ENCODE data around the gene ADH4.
A peak's percentile ranks its signal among the peaks of the same experiment; 100 is the strongest.
"Not testable (repeated sequence)": the region's sequence is repeated elsewhere in the genome, so short reads cannot be mapped to it uniquely, and the experiment has no call there.

ADH4 gene

DNA sequence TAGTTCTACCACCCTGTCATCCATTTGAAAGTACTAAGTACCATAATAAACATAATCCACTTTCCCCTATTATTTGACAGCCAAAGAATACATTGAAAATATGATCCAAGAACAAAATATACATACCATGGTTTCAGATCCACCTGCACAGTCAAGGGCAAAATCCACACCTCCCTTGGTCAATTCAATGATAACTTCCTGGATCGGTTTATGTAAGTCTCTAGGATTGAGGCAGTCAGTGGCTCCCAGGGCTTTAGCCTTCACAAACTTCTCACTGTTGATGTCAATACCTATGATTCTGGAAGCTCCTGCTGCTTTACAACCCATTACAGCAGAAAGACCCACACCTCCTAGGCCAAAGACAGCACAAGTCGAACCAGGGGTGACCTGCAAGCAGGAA lies 12.7 kb downstream of the ADH4 start:
- DNase-seq: no peak

DNA sequence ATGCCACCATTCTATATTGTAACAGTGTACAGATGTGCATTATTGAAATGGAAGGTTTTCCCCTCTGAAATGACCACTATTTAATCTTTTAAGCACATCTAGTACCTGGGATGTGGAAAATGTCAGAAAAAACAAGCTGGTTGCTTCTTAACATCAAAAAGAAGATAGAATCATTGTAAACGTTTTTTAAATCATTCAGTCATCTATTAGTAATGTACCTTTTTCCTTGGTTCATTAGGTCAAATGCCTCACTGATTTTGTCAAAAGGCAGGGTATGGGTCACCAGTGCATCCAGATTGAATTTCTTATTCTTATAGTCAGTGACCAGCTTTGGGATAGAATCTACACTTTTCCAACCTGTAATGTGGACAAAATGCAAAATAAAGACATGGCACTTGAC lies 17.7 kb downstream of the ADH4 start:
- DNase-seq: no peak

DNA sequence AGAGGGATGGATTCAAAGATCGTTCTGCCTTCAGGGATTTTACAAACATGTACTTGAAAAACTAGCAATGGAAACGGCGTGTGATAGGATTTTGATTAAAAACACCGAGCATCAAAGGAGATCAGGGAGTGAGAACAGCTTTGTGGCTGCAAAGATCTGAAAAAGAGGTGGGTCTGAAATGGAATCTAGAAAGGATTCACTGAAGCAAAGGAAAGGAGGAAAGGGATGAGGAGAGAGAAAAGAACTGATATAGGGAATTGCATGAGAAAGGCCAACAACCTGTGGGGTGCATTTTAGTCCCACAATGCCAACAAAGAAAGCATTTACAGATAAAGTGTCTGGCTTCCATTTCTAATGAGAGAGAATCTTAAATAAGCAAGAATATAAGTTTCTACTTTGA lies 23.1 kb downstream of the ADH4 start:
- DNase-seq: no peak

DNA sequence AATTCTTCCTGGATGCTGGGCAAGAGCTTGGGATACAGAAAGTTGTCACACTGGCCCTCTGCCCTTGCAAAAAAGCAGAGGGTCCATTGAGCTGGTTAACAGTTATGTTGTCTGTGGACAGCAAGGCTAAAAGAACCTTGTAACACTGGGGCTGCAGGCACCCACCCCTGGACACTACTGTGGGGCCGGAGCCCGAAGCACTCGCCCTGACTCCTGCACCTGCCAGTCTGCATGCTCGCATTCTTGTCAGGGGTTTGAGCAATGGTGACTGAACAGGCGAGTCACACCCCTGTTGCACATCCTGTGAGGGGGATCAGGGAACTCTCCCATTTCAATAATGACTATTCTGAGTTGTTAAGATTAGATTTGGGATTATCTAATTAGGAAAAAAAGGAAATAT lies 23.6 kb downstream of the ADH4 start:
- DNase-seq: no peak

DNA sequence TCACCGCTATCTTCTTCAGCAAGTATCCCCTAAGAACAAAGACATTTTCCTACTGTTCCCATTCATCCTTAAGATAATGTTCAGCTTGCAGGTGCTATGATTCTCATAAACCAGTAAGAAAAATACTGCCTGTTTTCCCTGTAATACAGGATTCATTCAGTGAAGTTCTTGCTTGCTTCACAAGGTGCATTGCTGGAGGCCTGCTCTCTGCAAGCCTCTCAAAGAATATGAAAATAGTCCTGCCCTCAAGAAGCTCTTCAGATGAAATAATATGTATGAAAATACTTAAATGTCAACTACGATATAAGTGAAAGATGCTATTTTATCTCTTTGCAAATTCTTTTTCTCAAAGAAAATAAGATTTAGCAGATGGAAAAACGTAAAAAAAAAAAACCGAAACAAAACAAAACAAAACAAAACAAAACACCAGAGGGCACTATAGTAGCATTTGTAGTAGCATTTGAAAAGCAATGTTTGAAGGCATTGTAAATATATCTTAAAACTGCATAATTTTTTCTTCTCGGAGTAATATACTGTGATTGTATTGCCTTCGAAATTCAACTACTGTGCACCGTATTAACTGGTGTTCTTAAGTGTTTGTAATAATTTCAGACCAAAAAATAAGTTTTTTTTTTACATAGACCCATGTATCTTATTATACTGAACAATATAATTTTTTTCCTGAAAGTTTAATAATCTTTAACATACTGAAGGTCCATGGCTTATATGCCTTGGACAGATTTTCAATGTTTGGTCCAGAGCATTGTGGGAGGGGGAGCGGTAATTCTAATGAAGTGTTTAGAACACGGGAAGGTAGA lies 26.0 kb downstream of the ADH4 start:
- peak; percentile 2 to 15 for DNase-seq

DNA sequence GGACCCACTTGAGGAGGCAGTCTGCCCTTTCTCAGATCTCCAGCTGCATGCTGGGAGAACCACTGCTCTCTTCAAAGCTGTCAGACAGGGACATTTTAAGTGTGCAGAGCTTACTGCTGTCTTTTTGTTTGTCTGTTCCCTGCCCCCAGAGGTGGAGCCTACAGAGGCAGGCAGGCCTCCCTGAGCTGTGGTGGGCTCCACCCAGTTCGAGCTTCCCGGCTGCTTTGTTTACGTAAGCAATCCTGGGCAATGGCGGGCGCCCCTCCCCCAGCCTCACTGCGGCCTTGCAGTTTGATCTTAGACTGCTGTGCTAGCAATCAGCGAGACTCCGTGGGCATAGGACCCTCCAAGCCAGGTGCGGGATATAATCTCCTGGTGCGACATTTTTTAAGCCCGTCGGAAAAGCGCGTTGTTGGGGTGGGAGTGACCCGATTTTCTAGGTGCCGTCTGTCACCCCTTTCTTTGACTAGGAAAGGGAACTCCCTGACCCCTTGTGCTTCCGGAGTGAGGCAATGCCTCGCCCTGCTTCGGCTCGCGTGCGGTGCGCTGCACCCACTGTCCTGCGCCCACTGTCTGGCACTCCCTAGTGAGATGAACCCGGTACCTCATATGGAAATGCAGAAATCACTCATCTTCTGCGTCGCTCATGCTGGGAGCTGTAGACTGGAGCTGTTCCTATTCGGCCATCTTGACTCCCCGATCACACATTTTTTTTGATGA lies 26.8 kb downstream of the ADH4 start:
- DNase-seq: not testable (repeated sequence)

DNA sequence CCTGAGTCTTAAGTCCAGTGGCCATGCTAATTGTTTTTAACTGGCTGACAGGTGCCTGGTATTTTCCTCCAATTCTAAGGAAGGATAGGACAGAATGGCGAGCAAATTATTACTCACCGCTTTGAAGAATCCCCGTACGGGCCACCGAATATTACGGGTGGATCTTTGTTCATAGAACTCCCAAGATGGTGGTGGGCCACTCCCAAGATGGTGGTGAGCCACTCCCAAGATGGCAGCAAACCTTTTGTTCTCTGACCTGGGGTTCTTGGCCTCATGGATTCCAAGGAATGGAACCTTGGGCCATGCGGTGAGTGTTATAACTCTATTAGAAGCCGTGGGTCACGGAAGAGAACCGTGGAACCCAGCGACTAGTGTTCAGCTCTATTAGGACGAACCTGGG lies 34.8 kb downstream of the ADH4 start:
- DNase-seq: not testable (repeated sequence)

DNA sequence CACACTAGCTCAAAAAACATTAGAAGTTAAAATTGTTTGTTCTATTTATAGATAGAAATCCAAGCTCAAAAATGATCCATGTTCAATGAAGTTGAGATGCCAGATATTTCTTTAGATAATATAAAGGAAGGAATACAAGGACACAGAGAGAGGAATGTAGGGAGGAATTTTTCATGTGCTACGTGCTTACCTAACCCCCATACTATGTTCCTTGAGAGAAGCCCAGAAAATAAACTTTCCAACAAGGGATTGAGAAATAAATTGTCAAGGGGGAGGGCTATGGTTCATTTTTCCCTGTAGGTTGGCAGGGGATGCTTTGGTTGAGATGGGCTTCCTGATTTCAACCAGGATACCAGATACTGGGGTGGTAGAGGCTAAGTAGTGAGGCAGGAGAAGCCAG lies 39.9 kb downstream of the ADH4 start:
- DNase-seq: no peak

DNA sequence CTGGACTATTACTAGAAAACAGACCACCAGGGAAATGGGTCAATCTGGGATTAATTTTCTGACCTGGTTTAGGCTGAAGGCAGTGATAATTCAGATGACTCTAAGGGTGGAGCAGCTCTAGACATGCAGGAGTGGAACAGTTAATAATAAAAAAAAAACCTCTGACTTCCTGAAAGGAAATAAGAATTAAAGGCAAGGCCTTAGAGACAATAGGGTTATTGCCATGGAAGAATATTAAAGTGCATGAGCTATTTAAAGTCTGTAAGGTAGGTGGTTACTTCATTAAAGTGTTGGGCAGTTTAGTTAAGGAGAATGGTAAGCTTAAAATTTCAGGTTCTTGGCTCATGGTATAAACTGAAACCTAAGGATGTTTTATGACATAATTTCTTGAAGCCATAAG lies 40.9 kb downstream of the ADH4 start:
- DNase-seq: no peak

DNA sequence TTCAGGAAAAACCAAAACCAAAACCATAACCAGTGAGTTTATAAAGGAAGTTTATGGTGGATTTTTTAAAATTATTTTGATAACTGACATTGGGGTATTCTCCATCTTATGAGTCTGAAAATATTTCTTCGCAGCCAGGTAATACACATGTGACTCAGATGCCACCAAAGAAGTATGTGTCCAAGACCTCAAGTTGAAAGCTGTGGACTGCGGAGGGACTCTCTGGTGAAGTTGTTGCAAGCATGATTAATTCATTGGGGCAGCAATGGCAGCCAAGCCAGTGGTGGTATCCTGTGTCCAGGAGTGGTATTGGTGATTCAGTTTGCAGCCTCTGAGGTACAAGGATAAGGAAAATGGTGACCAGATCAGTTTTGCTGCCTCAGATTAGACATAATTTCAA lies 41.5 kb downstream of the ADH4 start:
- DNase-seq: no peak

DNA sequence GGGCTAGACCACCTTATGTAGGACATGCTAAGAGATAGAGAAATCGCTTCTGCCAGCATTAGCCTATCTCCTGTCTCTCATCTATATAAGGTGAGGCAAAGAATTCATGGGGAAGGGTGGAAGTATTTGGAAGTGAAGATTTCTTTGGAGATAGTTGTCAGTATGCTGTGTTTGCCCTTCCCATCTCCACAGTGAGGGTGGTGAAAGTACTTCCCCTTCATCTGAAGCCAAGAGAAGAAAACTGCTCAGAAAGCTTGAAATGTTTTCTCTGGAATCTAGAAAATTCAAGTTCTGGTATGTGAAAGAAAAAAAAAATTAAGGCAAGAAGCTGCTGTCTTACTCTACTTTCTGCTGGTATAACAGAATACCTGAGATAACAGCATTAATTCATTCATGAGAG lies 43.2 kb downstream of the ADH4 start:
- DNase-seq: no peak

DNA sequence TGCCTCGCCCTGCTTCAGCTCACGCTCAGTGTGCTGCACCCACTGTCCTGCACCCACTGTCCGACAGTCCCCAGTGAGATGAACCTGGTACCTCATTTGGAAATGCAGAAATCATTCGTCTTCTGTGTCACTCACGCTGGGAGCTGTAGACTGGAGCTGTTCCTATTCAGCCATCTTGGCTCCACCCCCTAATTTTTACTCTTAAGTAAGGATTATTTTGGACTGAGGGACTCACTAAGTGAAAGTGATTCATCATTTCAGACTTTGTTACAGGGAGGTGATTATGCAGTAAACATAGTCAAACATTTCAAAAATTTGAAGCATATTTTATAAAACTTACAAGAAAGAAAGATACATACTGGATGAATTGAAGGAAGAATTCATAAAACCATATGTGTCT lies 44.3 kb downstream of the ADH4 start:
- not testable (repeated sequence) for DNase-seq

DNA sequence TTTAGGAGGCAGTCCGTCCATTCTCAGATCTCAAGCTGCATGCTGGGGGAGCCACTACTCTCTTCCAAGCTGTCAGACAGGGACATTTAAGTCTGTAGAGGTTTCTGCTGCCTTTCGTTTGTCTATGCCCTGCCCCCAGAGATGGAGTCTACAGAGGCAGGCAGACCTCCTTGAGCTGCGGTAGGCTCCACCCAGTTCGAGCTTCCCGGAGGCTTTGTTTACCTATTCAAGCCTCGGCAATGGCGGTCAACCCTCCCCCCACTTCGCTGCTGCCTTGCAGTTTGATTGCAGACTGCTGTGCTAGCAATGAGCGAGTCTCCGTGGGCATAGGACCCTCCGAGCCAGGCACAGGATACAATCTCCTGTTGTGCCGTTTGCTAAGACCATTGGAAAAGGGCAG lies 44.8 kb downstream of the ADH4 start:
- DNase-seq: no peak

DNA sequence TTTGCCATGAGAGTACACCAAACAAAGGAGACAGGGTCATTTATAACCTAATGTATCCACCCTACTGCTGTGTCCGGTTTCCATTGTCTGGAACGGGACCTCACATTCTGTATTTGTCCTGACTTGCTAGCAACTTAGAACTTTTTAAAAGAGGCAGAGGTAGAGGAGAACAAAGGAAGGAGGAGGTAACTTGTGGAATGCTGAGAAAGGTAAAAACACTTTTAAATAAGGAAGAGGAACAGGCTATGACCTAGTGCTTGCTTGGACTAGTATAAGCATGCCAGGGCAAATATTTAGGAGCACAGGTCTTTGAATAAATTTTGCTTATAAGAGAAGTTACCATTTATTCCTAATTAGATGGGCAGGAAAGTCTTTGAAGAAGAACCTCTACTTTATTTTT lies 52.3 kb downstream of the ADH4 start:
- not testable (repeated sequence) for DNase-seq

DNA sequence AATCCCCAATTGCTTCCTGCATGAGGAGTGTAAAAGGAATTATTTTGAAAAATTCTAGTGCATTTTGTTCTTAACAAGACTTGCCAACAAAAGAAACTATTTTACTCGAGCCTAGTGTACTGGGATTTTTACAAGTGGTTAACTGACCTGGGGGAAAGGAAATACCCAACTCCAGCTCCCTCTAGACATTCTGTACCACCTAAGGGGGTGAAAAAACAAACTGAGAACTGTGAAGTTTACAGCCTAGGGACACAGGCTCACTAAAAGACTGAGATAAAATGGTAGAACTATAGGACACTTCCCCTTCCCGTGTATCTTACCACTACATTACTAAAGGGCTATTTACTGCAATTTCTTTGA lies 52.9 kb downstream of the ADH4 start:
- no peak for DNase-seq

DNA sequence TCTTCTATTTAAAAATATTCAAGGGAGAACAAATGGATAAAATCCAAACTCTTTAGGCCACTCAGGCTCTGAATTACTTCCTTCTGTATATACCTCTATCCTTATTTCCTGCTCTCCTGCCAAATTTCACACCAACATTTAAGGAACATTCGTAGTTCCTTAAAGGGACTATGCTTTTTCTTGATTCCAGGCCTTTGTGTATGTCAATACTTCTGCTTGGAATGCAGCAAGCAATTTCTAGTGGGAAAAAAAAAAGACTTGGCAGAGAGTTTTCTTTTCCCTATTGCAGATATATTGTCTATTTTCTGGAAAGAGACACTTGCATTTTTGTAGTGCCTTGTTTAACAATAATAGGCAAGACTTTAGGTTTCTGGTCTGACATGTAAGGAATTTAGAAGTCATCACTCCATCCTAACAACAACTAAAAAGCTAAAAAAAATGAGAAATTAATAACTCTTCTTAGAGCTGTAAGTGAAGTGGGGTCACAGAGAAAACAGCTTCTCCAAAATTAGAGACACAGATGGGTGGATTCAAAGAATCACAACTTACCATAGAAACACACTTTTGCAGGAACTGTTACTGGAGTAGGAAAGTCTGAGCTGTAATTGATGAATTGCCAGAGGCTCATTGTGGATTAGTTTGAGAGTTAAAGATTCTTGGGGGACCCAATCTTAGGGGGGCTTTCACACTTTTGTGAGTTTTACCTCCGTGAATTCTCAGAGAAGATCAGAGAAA lies 53.4 kb downstream of the ADH4 start:
- no peak for DNase-seq

DNA sequence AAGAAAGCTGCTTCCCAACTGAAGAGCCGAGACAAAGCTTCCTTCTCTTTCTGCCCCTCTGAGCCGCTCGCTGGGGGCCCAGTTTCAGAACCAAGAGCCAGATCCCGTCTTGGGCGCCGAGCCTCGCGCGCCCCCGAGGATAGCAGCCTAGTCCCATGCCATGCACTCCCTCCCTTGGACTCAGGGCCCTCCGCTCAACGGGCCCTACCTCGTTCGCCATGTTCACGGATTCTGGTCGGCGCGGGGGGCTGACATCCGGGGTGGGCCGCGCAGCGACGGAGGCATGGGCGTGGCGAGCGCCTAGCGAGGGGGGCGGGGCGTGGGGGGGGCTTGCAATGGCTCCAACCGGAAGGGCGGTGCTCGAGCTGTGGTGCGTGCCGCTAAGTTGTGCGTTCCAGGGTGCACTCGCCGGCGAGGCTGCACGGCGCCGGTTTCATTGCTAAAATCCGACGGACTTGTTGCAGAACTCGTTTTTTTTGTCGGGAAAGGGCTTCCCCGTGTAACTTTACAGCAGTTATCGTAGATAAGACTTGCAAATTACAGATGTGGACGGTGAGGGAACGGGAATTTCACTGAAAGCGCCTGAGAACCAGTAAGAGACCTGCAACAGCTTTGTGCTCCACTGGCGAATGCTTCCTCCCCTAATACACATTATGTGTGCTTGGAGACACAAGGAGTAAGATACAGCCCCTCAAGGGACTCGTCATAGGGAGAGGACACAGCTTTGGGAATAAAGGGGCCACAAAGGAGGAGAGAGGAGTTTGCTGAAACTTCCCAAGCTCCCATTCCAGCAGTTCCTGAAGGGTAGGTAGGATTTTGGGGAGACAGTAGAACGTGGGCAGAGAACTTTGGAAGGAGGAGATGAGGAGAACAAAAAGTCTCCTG lies 55.4 kb downstream of the ADH4 start, which contains the start of gene ADH5:
TSS of gene ADH5 (minus strand) at position 308 of the 885 bp plus-strand sequence. CDS start at position 220, 88 bp downstream.
- DNase-seq: peak; percentile 68 to 74

DNA sequence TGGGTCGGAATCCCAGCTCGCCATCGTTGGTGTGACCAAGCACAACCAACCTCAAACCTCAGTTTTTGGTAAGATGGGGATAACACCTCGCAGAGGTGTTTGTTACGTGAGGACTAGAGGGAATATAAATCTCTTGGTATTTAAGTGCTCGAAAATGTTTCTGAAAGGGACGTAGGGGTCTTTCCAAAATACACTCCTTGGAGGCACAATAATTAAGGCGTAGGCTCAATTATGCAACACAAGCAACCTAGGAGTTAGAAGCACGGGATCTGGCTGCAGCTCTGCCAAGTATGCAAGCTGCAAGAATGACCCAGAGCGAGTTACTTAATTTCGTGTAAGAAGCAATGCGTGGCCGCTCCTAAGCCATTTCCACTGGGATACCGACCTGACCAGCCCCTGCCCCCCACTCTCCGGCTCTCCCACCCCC lies 56.1 kb downstream of the ADH4 start:
- peak; percentile 46 to 69 for DNase-seq

DNA sequence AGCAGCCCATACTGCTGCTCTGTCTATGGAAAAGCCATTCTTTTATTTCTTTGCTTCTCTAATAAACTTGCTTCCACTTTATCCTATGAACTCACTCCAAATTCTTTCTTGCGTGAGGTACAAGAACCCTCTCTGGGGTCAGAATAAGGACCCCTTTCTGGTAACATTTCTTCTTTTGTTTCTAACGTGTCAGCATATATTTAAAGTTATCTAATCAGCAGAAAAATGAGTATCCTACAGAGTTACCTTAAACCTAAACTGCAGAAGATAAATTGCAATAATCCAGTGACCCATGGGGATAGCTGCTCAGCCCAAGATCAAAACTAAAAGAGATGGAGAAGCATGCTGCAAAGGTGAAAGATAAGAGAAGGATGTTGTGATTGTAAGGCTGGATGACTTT lies 59.5 kb downstream of the ADH4 start:
- no peak for DNase-seq

DNA sequence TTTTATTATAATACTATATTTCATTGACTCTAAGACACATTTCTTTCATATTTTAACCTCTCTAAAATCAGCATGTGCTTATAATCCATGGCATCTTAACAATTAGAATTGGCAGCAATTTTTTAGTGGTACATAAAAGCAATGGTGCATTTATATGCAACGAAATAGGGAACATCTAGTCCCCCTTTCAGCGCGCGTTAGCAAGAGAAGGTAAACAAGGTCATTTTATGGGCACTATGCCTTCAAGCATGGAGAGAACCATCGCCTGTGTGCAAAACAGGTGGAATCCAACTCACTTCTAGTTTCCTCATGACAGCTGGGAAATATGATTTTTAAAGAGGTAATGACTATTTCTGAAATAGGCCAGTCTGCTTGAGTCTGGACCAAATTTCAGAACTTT lies 61.9 kb downstream of the ADH4 start:
- no peak for DNase-seq

DNA sequence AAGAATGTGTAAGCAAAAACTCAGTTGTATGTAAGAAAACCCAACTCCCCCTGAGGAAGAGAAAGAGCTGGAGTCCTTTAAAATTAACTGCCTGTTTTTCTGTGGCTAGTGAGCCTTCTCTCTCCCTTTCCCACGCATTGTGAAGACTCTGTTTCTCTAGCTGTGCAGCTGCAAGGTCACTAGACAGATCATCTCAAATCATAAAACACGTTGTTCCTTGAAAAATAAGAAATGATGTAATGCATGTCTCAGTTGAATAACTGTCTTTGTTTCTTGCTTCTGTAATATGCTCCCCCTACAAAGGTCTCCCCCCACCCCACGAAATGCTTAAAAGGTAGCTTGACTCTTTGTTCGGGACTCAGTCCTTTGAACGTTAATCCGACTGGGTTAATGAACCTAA lies 63.2 kb downstream of the ADH4 start:
- DNase-seq: not testable (repeated sequence)

DNA sequence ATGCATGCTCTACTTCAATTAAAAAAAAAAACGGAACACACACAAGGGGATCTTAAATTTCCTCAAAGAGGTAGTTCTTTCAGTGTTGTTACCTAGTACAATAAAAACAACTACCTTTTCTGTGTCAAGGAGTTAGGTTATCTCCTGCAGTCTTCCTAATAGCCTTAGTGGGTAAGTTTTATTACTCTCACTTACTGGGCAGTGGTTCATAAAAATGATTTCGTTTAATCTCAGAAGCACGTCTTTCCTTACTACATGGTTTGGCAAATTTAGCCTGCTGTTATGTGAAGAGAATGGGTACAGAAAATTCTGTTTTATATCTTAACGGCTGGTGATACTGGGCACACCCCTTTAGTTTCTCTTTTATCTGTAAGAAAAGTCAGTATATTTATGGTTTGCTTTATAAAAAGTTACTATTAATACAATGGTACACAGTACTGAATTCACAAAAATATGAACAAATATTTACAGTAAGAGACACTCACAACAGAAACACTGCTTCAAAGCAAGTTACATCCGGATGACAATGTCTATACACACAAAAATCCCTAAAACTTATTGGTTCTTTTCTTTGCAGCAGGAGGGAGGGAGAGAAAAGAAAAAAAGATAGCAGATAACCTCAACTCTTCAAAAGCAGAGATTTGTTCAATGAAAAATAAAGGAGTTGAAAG lies 64.3 kb downstream of the ADH4 start:
- no peak for DNase-seq

Measured in AML-193 (cell line).